Stimulated activated CD8-positive, alpha-beta memory T cell treated with anti-CD3 and anti-CD28 coated beads, Interleukin-12 subunit alpha, Interleukin-12 subunit beta, amount 100 ng/mL, for 24 hours (primary cell): ENCODE measurements around the gene MTO1.
A peak's percentile ranks its signal among the peaks of the same experiment; 100 is the strongest.
"Not testable (repeated sequence)": the region's sequence is repeated elsewhere in the genome, so short reads cannot be mapped to it uniquely, and the experiment has no call there.

Experiments used
- DNase-seq: peaks from one replicate; pipeline ENCODE4 v3.0.0-alpha.2; 2020; ENCODE audit errors: extremely low read depth

The MTO1 gene

GRCh38 chr6:73504160-73504559, 42.6 kb downstream of the MTO1 start:
- no peak for DNase-seq

GRCh38 chr6:73505142-73505541, 43.6 kb downstream of the MTO1 start:
- no peak for DNase-seq

- DNase-seq = not testable (repeated sequence)
Observed at GRCh38 chr6:73505705-73506104, 44.2 kb downstream of the MTO1 start.

- no peak for DNase-seq
Observed at GRCh38 chr6:73506246-73506645, 44.7 kb downstream of the MTO1 start.

DNA sequence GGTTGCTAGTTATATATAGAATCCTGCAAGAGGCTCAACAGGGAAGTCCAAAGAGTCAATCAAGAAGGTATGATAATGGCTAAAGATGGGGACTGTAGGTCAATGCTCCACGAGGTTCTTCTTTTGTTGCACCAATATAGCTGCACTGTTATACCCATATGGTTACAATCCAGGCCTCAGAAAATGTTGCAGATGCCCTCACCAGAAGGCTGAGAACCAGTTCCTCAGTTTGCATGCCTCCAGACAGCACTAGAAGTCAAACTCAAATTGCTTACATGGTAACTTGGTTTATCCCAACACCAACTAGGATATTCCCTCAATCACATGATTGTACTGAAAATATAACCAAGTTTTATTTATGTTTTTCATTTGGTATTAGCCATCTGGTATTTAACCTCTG, 47.2 kb downstream of the MTO1 start:
- no peak for DNase-seq

DNA sequence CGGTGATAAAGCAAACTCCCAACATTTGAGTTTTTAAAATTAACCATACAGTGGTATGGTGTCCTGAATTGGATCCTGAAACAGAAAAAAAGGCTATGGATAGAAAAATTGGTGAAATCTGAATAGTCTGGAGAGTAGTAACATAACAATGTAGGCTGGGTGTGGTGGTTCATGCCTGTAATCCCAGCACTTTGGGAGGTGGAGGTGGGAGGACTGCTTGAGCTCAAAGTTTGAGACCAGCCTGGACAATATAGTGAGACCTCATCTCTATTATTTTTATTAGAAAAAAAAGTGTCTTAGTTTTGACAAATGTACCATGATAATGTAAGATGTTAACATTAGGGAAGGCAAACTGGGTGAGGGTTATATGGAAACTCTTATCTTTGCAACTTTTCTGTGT, 48.3 kb downstream of the MTO1 start:
- DNase-seq = no peak

DNA sequence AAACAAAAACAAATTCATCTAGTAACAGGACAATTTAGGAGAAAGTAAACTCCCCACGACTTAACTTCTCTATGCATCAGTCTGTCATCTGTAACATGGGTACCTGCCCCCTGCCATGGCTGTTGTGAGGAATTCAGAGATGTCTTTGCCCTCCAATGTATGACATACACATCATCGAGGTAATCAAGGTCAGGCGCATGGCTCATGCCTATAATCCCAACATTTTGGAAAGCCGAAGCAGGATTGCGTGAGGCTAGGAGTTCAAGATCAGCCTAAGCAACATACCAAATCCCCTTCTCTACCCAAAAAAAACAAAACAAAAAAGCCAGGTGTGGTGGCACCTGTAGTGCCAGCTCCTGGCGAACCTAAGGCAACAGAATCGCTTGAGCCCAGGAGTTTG, 50.3 kb downstream of the MTO1 start:
- no peak for DNase-seq

DNA sequence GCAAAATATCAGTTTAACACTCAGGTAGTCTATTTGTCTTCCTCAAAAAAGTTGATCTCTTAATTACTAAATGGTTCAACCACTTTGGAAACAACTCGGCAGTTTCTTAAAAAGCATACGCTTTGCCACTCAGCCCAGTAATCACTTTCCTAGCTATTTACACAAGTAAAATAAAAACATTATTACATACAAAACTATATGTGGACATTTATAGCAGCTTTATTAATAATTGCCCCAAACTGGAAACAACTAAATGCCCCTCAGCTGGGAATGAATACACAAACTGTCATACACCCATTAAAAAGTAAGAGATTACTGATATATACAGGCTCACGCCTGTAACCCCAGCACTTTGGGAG, 51.9 kb downstream of the MTO1 start:
- DNase-seq = no peak

DNA sequence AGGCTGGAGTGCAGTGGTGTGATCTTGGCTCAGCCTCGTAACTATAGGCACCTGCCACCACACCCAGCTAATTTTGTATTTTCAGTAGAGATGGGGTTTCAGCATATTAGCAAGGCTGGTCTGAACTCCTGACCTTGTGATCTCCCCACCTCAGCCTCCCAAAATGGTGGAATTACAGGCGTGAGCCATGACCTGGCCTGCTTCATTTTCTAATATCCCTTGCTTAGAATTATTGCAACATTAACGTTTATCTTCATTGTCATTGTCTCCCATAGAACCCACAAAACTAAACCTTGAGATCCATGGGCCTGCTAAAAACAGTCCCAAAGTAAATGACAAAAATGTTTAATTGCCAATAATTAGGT, 53.2 kb downstream of the MTO1 start:
- DNase-seq = no peak

DNA sequence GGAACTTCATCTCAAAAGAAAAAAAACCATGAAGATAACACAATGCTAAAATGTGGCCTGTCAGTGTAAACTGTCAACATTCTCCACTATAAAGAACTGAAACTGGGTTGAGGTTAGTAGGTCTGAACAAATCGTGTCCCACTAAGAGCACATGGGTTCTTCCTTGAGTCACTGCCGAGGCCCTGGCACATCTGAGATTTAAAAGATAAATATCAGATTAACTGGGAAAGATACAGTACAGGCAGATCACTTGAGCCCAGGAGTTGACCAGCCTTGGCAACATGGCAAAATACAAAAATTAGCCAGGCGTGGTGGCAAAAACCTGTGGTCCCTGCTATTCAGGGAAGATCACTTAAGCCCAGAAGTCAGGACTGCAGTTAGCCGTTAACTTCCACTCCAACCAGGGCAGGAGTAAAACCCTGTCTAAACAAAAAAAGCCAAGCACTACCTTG, 53.7 kb downstream of the MTO1 start:
- DNase-seq = no peak

- no peak for DNase-seq
Observed at GRCh38 chr6:73516514-73517489, 55.3 kb downstream of the MTO1 start.

DNA sequence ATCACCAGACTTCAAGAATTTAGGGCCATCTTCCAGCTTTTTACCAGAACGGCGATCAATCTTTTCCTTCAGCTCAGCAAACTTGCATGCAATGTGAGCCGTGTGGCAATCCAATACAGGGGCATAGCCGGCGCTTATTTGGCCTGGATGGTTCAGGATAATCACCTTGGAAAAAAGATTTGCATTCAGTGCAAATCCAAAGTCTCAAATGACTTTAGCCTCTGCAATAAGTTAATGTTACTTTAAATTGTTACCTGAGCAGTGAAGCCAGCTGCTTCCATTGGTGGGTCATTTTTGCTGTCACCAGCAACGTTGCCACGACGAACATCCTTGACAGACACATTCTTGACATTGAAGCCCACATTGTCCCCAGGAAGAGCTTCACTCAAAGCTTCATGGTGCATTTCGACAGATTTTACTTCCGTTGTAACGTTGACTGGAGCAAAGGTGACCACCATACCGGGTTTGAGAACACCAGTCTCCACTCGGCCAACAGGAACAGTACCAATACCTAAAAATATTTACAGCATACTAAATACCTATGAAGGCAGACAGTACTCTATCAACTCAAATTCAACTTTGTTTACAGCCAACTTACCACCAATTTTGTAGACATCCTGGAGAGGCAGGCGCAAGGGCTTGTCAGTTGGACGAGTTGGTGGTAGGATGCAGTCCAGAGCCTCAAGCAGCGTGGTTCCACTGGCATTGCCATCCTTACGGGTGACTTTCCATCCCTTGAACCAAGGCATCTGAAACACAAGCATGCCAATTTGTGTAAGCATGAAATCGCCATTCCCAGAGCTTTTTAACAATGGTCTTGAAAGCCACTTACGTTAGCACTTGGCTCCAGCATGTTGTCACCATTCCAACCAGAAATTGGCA, 56.8 kb downstream of the MTO1 start:
- DNase-seq = not testable (repeated sequence)

GRCh38 chr6:73518982-73519881, 57.7 kb downstream of the MTO1 start:
- not testable (repeated sequence) for DNase-seq

GRCh38 chr6:73519926-73520687, 58.6 kb downstream of the MTO1 start:
- DNase-seq = peak; percentile 59

DNA sequence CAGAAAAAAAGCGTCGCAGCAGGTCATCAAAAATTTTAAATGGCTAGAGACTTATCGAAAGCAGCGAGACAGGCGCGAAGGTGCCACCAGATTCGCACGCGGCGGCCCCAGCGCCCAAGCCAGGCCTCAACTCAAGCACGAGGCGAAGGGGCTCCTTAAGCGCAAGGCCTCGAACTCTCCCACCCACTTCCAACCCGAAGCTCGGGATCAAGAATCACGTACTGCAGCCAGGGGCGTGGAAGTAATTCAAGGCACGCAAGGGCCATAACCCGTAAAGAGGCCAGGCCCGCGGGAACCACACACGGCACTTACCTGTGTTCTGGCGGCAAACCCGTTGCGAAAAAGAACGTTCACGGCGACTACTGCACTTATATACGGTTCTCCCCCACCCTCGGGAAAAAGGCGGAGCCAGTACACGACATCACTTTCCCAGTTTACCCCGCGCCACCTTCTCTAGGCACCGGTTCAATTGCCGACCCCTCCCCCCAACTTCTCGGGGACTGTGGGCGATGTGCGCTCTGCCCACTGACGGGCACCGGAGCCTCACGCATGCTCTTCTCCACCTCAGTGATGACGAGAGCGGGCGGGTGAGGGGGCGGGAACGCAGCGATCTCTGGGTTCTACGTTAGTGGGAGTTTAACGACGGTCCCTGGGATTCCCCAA, 59.3 kb downstream of the MTO1 start, which contains the start of gene EEF1A1:
Gene EEF1A1, minus strand, starts transcription at position 345 of the 663 bp plus-strand sequence. CDS start 1,006 bp downstream, outside the sequence.
- DNase-seq = peak; percentile 99

DNA sequence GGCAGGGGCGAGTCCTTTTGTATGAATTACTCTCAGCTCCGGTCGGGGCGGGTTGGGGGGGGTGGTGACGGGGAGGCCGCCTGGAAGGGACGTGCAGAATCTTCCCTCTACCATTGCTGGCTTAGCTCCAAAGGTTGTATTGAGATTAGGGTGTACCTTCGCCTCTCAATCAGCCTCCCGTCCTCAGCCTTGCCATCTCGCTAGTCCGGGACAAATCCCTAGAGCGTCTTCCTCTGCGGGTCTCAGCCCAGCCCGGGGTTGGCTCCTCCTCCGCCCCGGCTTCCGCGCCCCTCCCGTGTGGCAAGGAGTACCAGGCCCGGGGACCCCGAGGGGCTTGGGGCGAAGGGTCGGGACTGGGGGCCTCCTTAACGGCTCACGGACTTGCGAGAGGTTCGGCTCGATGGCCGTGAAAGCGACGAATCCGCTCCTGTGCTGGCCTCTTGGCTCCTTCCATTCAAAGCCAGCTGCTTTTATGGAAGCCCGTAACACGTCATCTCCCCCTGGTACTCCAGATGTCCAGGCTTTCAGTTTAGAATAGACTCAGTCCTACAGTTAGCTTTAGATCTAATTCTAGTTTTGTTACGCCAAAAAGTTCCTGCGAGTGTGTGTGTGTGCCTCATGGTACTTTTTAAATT, 59.9 kb downstream of the MTO1 start:
- DNase-seq = no peak

DNA sequence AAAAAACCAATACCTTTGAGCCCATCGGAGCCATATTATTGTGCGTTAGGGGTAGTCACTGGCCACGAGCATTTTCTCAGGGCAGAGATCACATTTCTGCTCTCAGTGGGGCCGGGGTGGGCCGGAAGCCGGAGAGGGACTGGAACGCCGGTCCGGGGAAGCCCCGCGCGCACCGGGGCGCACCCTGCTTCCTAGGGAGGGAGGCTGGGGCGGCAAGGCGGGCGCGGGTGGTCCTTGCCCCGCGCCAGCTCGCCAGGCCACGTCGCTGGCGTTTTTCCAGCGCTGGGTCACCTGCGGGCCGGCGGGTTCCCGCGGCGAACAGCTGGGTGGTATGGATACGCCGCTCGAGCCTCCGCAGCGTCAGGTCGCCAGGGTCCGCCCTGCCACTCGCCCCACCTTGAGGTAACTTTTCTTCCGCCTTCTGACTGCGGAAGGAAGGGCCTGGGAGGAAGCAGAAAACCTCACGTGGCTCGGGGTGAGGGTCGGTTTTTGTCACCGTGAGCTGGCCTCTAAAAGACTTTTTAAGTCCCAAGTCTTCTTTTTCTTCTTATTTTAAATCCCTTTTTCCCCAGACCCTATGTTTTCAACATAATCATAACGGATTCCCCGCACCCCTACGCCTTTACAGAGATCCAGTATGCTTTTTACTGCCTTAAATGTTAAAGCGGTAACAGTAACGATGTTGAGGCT, 62.0 kb downstream of the MTO1 start:
- no peak for DNase-seq

GRCh38 chr6:73525546-73526330, 64.2 kb downstream of the MTO1 start:
- DNase-seq = no peak
